Transverse colon (tissue), 4 donors: ENCODE measurements around the gene CHD1L. TPM values are rescaled to one million over a fixed set of nuclear protein-coding genes. Genes with fewer than 3 reads are reported as not detected.
"Not testable (repeated sequence)": the region's sequence is repeated elsewhere in the genome, so short reads cannot be mapped to it uniquely, and the experiment has no call there.

ENCODE experiments used
- DNase-seq: peaks from one replicate; pipeline ENCODE4 v3.0.0-alpha.2; 2019
- H3K27ac ChIP-seq, 4 donors: fragments of 200-600 bp; sonication (generic); 2 replicates each; pipeline ENCODE4 v1.5.1; 2016 to 2018; ENCODE audit warnings: inconsistent platforms in 4 of 4
- H3K27me3 ChIP-seq: fragments of 200-600 bp; sonication (generic); 2 replicates; pipeline ENCODE4 v1.5.1; 2017; ENCODE audit warnings: inconsistent platforms
- H3K36me3 ChIP-seq, 4 donors: fragments of 200-600 bp; sonication (generic); 2 replicates each; pipeline ENCODE4 v1.5.1; 2017 to 2019; ENCODE audit warnings: inconsistent platforms in 4 of 4
- H3K4me1 ChIP-seq, 4 donors: fragments of 200-600 bp; sonication (generic); 2 replicates each; pipeline ENCODE4 v1.5.1; 2017 to 2020; ENCODE audit warnings: inconsistent platforms in 4 of 4
- H3K4me3 ChIP-seq, 4 donors: fragments of 200-600 bp; sonication (generic); 1 replicate in 1 of 4; 2 replicates in 3 of 4; pipeline versions ENCODE4 v1.5.1 to v1.6.1; 2017 to 2019; ENCODE audit warnings: inconsistent platforms in 4 of 4
- H3K9me3 ChIP-seq, 2 donors: fragments of 200-600 bp; sonication (generic); 2 replicates each; pipeline ENCODE4 v1.5.1; 2017 to 2019; ENCODE audit warnings: inconsistent platforms in 2 of 2
- CTCF ChIP-seq, 5 experiments: fragments of 200-600 bp in 3 of 5; fragments of 450-650 bp in 2 of 5; sonication (generic) in 3 of 5; IDR thresholded peaks; 1 replicate in 2 of 5; 2 replicates in 3 of 5; pipeline ENCODE4 v1.5.1; 2016 to 2017; ENCODE audit warnings: antibody characterized with exemption in 5 of 5, inconsistent platforms in 3 of 5, mild to moderate bottlenecking in 2 of 5, moderate library complexity in 1 of 5
- EP300 ChIP-seq: sonication (generic); formaldehyde crosslinking; IDR thresholded peaks from one replicate; pipeline ENCODE4 v1.6.1; 2017; ENCODE audit warnings: antibody characterized with exemption, low read depth
- POLR2A ChIP-seq: fragments of 450-650 bp; IDR thresholded peaks from one replicate; pipeline ENCODE4 v1.6.1; 2016; ENCODE audit warnings: antibody characterized with exemption, mild to moderate bottlenecking, moderate library complexity
- POLR2AphosphoS5 ChIP-seq, 3 donors: sonication (generic); formaldehyde crosslinking; IDR thresholded peaks; one replicate each; pipeline ENCODE4 v1.6.1; 2016; ENCODE audit warnings: antibody characterized with exemption in 3 of 3
- WGBS, 2 donors: methylation state at CpG; one replicate each; pipeline ENCODE4 v1.1.5; 2018; ENCODE audit warnings: low coverage in 1 of 2; 5-methylcytosine and 5-hydroxymethylcytosine counted together
- in situ Hi-C, 4 donors: fragments of 200-750 bp; cut with MboI; loops; one replicate each; pipeline versions ENCODE4 v1.15.0 to v1.15.1; 2017; ENCODE audit warnings: low sequenced_read_pairs in 3 of 4, low pct_ligation_motif_present in 1 of 4, low pct_unique_long_range_greater_than_20kb in 1 of 4
- intact Hi-C: fragments of 100-400 bp; cut with DNase I; formaldehyde crosslinking; loops from one replicate; pipeline ENCODE4 v1.15.1; 2023; ENCODE audit warnings: low total_unique reads
- total RNA-seq, 4 donors: library from RNA; depleted of rRNA; stranded (reverse); fragments of >200 nt; gene quantifications; one replicate each; pipeline ENCODE4 v1.1.0, GENCODE V29; 2016

CHD1L gene
- 10 to 100 TPM; 27.1 to 32.9 (median 30.1) TPM for total RNA-seq

- Histone ChIP-seq H3K36me3 (no peaks in the 10 kb centered on the region), H3K4me1 (peaks cover 6 to 49% (median 23%) of the 10 kb centered on the region in 4 donors), H3K27ac (peak within 1 kb of the TSS; percentile 91 to 99 (median 98)), H3K27me3 (no peaks in the 10 kb centered on the region), H3K4me3 (peak within 1 kb of the TSS; percentile 81 to 99 (median 95)), H3K9me3 (no peaks in the 10 kb centered on the region)
- in situ Hi-C loops = loop anchor here in 2 of 4 donors (10.0 kb wide), 1 partner anchor 68 kb away; the partner anchor contains the start of gene PRKAB2 (in 2 of the 2)
- intact Hi-C loops = loop anchor here (2.0 kb wide), 1 partner anchor 70 kb away; the partner anchor contains the start of gene PRKAB2
- peak; percentile 96 for DNase-seq
- 1% methylated on average over 47 of the region's 82 CpGs; no CpG with 5 or more reads in 1 of the 2 donors for WGBS, 2 donors
- no peak for TF ChIP-seq EP300
- peak; percentile 62 to 82 (median 82) for TF ChIP-seq POLR2AphosphoS5 (IDR thresholded peaks at IDR 0.05)
- TF ChIP-seq POLR2A = peak; percentile 48
- peak; percentile 62 to 97 (median 83) for TF ChIP-seq CTCF (IDR thresholded peaks at IDR 0.05)
These were observed at the start of gene CHD1L for GRCh38 chr1:147242449-147243227. Gene CHD1L, plus strand, starts transcription at chr1:147242684. Its CDS starts 20 bp downstream, at chr1:147242704.

DNA sequence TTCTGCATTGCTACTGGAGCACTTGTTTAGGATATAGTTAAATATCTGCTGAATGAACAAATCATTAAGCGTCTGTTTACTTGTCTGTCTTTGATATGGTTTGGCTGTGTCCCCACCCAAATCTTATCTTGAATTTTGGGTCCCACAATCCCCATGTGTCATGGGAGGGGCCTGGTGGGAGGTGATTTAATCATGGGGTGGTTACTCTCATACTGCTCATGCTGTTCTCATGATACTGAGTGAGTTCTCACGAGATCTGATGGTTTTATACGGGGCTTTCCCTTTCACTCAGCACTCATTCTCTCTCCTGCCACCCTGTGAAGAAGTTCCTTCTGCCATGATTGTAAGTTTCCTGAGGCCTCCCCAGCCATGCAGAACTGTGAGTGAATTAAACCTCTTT, 45.2 kb upstream of the CHD1L start:
- H3K4me1 ChIP-seq, DNase-seq, H3K9me3 ChIP-seq, in situ Hi-C loops, H3K27ac ChIP-seq, intact Hi-C loops, H3K36me3 ChIP-seq, H3K4me3 ChIP-seq, H3K27me3 ChIP-seq: not testable (repeated sequence)
- 91 to 100% methylated on average over 1 to 3 of the region's 3 CpGs for WGBS, 2 donors

- TF ChIP-seq EP300 (no peak), CTCF (IDR thresholded peaks at IDR 0.05) (no peak), POLR2AphosphoS5 (IDR thresholded peaks at IDR 0.05) (no peak), POLR2A (no peak)
- H3K4me1 ChIP-seq = no peaks in the 10 kb centered on the region
- no peaks in the 10 kb centered on the region for H3K9me3 ChIP-seq
- intact Hi-C loops (loop anchor here (10.0 kb wide), 1 partner anchor 564 kb away; the partner anchor contains the start of gene GJA5), in situ Hi-C loops (no loop called here)
- H3K27me3 ChIP-seq = no peaks in the 10 kb centered on the region
- H3K4me3 ChIP-seq = no peak overlapping the region
- no peak for DNase-seq
- WGBS, 2 donors = 81 to 92% methylated on average over 4 of the region's 4 CpGs
- peaks cover 0 to 7% (median 3%) of the 10 kb centered on the region in 4 donors for H3K36me3 ChIP-seq
- H3K27ac ChIP-seq = no peak overlapping the region
These were observed 41.2 kb upstream of the CHD1L start for GRCh38 chr1:147201276-147201675.

DNA sequence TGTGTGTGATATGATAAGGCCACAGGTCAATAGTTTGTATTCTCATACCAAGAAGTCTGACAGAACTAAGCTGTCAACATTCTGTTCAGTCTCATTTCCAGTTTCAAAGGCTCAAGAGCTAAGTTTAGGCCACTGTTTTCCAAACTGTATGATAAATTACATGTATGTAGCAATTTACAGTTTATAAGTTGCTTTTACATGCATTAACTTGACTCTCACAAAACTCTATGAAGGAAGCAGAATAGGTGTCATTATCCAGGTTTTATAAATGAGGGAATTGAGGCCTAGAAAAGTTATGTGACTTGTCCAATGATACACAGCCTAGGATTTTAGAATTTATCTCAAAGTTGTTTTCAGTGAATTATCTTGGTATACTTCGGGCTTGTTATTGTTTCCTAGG, 40.7 kb upstream of the CHD1L start:
- DNase-seq = no peak
- no peak for TF ChIP-seq POLR2A
- no peak for TF ChIP-seq EP300
- TF ChIP-seq POLR2AphosphoS5 (IDR thresholded peaks at IDR 0.05) = no peak
- no peak for TF ChIP-seq CTCF (IDR thresholded peaks at IDR 0.05)
- no peaks in the 10 kb centered on the region for H3K9me3 ChIP-seq
- intact Hi-C loops (loop anchor here (10.0 kb wide), 1 partner anchor 563 kb away; the partner anchor contains the start of gene GJA5), in situ Hi-C loops (no loop called here)
- no peaks in the 10 kb centered on the region for H3K4me1 ChIP-seq
- whole genome bisulfite sequencing, 2 donors = 93 to 100% methylated on average over 1 of the region's 1 CpG
- no peak overlapping the region for H3K4me3 ChIP-seq
- H3K27ac ChIP-seq = no peak overlapping the region
- H3K36me3 ChIP-seq = peaks cover 0 to 7% (median 3%) of the 10 kb centered on the region in 4 donors
- no peaks in the 10 kb centered on the region for H3K27me3 ChIP-seq
